ENCODE measurements around the gene ANP32A. TPM values are rescaled to one million over a fixed set of nuclear protein-coding genes. Genes with fewer than 3 reads are reported as not detected.

ANP32A gene
- total and polyA plus RNA-seq, 8 donors, result 111 to 346 (median 298) TPM

- Histone ChIP-seq H3K4me1 (peaks cover 13 to 76% of the 10 kb centered on the region in 2 donors), H3K9me3 (no peaks in the 10 kb centered on the region), H3K27ac (peak overlapping the region in 1 of 2 donors; percentile 28), H3K27me3 (no peaks in the 10 kb centered on the region), H3K4me3 (no peak overlapping the region), H3K36me3 (no peaks in the 10 kb centered on the region)
- DNase-seq, result no peak
- ATAC-seq, result peak; percentile 33
- TF ChIP-seq CTCF (IDR thresholded peaks at IDR 0.05), result no peak
- intact Hi-C loops (cut with DNase I), result no loop called here
Observed at GRCh38 chr15:68807249-68807648, 13.4 kb downstream of the ANP32A start.

DNA sequence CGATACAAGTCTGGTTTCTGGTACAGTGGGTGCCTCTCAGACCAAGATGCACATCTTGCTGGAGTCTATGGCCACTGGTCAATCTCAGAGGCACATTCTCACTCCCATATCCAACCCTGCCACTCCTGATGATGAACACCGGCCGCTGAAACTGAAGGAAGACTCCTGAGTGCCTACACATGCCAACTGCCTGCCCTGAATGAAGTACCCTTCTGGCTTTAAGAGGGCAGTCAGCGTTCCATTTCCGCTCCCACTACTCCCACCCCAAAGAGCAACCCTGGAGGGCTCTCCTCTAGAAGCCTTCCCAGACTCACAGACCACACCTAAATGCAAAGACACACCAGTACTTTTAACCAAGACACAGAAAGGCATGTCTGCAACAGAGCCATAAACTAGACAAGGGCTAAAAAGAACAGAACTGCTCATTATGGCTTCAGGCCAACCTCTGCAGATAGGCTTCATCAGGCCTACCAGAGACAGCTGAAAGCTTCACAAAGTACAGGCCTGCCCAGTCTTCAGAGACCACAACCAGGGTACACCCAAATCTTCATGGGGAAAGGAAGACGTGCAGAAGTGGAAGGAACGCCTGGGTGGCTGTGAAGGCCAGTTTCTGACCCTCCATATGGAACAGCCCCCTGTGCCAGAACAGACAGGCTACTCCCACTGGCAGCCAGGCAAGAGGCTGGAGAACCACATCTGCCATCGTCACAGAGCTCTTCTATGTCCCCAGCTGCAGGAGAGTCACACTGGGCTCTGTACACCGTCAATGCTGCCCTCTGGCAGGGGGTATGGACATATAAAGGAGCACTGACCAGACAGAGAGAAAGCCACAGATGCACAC, 14.3 kb downstream of the ANP32A start:
- Histone ChIP-seq H3K27me3 (no peaks in the 10 kb centered on the region), H3K36me3 (no peaks in the 10 kb centered on the region), H3K9me3 (no peaks in the 10 kb centered on the region), H3K4me1 (peaks cover 20 to 77% of the 10 kb centered on the region in 2 donors), H3K4me3 (no peak overlapping the region), H3K27ac (peak overlapping the region; percentile 8 to 28)
- intact Hi-C loops (cut with DNase I), result no loop called here
- ATAC-seq, result peak; percentile 78
- no peak for TF ChIP-seq CTCF (IDR thresholded peaks at IDR 0.05)
- DNase-seq, result no peak

GRCh38 chr15:68802373-68802772, 18.3 kb downstream of the ANP32A start:
- H3K9me3 ChIP-seq, result no peaks in the 10 kb centered on the region
- intact Hi-C loops (cut with DNase I), result no loop called here
- H3K36me3 ChIP-seq, result no peaks in the 10 kb centered on the region
- no peak overlapping the region for H3K4me3 ChIP-seq
- H3K4me1 ChIP-seq, result peaks cover 32 to 73% of the 10 kb centered on the region in 2 donors
- H3K27ac ChIP-seq, result no peak overlapping the region
- TF ChIP-seq CTCF (IDR thresholded peaks at IDR 0.05), result no peak
- H3K27me3 ChIP-seq, result no peaks in the 10 kb centered on the region
- ATAC-seq, result no peak
- no peak for DNase-seq

- no peak for ATAC-seq
- Histone ChIP-seq H3K9me3 (no peaks in the 10 kb centered on the region), H3K4me3 (no peak overlapping the region), H3K4me1 (peaks cover 28 to 73% of the 10 kb centered on the region in 2 donors), H3K27me3 (no peaks in the 10 kb centered on the region), H3K27ac (no peak overlapping the region), H3K36me3 (no peaks in the 10 kb centered on the region)
- DNase-seq, result no peak
- TF ChIP-seq CTCF (IDR thresholded peaks at IDR 0.05), result no peak
- intact Hi-C loops (cut with DNase I), result no loop called here
Observed at GRCh38 chr15:68801572-68802148, 19.0 kb downstream of the ANP32A start.

DNA sequence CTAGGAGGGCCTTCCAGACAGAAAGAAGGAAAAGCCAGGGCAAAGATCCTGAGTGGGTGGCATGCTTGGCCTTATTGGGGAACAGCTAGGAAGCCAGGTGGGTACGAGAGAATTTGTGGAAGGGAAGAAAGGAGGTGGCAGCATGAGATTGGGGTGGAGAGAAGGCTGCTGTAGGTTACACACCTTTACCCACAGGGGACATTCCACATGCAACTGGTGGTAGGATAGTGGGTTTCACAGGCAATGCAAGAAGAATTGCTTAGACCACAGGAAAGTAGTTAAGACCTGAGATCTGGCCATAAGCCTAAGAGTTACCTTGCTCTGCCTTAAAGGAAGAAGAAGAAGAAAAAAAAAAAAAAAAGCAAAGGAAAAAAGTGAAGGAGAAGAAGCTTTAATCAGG, 19.8 kb downstream of the ANP32A start:
- Histone ChIP-seq H3K27me3 (no peaks in the 10 kb centered on the region), H3K27ac (no peak overlapping the region), H3K4me1 (peaks cover 27 to 73% of the 10 kb centered on the region in 2 donors), H3K9me3 (no peaks in the 10 kb centered on the region), H3K36me3 (no peaks in the 10 kb centered on the region), H3K4me3 (no peak overlapping the region)
- no peak for DNase-seq
- intact Hi-C loops (cut with DNase I), result no loop called here
- ATAC-seq, result no peak
- no peak for TF ChIP-seq CTCF (IDR thresholded peaks at IDR 0.05)

Measured in left lung (tissue), 10 donors.